ENCODE results near the gene CCDC57. TPM values are rescaled to one million over a fixed set of nuclear protein-coding genes. Genes with fewer than 3 reads are reported as not detected.
"Not testable (repeated sequence)": the region's sequence is repeated elsewhere in the genome, so short reads cannot be mapped to it uniquely, and the experiment has no call there.

The CCDC57 gene
- total and polyA plus RNA-seq, 8 donors = 19.6 to 176 (median 25.4) TPM

- no peak for FAIRE-seq
These were observed 1.5 kb upstream of the CCDC57 start for GRCh38 chr17:82214012-82214628.

DNA sequence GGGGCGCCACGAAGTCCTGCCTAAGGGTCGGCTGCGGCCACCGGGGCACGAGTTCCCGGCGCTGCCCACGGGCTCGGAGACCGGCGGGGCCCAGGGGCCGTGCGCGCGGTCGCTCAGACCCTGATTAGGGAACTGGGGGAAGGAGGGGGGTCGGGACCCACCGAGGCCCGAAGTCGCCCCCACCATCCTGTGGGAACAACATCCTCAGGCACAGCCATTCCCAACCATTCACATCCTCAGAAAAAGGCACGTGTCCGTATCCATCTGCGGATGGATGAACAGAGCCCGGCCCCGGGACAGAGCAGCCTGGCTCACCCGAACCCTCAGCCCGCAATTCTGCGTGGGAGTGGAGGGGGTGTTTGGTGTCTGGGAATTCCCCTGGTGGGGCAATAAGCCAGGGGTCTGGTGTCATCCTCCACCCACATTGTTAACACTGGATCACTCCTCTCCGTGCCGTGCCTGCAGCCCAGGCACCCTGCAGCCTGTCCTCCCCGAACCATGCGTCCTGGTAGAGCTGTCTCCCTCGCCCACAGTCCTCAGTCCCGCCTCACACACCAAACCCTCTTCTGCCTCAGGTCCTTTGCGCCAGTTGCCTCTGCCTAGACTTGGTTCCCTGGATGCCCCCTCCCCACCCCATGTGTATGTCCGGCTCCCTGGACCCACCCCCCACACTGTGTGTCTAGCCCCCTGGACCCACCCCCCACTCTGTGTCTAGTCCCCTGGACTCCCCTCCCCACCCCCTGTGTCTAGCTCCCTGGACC, 789 bp upstream of the CCDC57 start:
- DNase-seq = peak in 3 of 6 donors; percentile 43 to 59 (median 52)
- ATAC-seq = peak in 3 of 4 donors; percentile 5 to 29 (median 12)
- intact Hi-C loops (cut with DNase I) = no loop called here
- TF ChIP-seq, protein P1, sequence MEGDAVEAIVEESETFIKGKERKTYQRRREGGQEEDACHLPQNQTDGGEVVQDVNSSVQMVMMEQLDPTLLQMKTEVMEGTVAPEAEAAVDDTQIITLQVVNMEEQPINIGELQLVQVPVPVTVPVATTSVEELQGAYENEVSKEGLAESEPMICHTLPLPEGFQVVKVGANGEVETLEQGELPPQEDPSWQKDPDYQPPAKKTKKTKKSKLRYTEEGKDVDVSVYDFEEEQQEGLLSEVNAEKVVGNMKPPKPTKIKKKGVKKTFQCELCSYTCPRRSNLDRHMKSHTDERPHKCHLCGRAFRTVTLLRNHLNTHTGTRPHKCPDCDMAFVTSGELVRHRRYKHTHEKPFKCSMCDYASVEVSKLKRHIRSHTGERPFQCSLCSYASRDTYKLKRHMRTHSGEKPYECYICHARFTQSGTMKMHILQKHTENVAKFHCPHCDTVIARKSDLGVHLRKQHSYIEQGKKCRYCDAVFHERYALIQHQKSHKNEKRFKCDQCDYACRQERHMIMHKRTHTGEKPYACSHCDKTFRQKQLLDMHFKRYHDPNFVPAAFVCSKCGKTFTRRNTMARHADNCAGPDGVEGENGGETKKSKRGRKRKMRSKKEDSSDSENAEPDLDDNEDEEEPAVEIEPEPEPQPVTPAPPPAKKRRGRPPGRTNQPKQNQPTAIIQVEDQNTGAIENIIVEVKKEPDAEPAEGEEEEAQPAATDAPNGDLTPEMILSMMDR (IDR thresholded peaks at IDR 0.05) = no peak
- Histone ChIP-seq H3K27ac (peak overlapping the region; percentile 47 to 77 (median 65)), H3K36me3 (no peaks in the 10 kb centered on the region), H3K4me1 (peaks cover 11 to 26% (median 13%) of the 10 kb centered on the region in 3 donors), H3K9me3 (no peaks in the 10 kb centered on the region), H3K27me3 (no peaks in the 10 kb centered on the region), H3K4me3 (peak overlapping the region; percentile 75 to 97 (median 76))
- no peak for FAIRE-seq
- 8 to 10% methylated on average over 29 to 37 of the region's 37 CpGs for WGBS, 2 donors

More at GRCh38 chr17:82214012-82214628, 1.5 kb upstream of the CCDC57 start:
- TF ChIP-seq, protein P1 (IDR thresholded peaks at IDR 0.05) = no peak
- DNase-seq = peak in 2 of 6 donors; percentile 19 to 62
- no peaks in the 10 kb centered on the region for H3K36me3 ChIP-seq
- no peak overlapping the region for H3K4me3 ChIP-seq
- H3K27me3 ChIP-seq = no peaks in the 10 kb centered on the region
- no peak for ATAC-seq
- no peak overlapping the region for H3K27ac ChIP-seq
- H3K9me3 ChIP-seq = no peaks in the 10 kb centered on the region
- 87 to 90% methylated on average over 11 of the region's 11 CpGs for WGBS, 2 donors
- intact Hi-C loops (cut with DNase I) = no loop called here
- peaks cover 11 to 26% (median 13%) of the 10 kb centered on the region in 3 donors for H3K4me1 ChIP-seq

- FAIRE-seq; H3K4me3 ChIP-seq; H3K9me3 ChIP-seq; H3K36me3 ChIP-seq; intact Hi-C loops (cut with DNase I); H3K27ac ChIP-seq; DNase-seq; ATAC-seq; H3K27me3 ChIP-seq: not testable (repeated sequence)
- 92 to 96% methylated on average over 10 to 11 of the region's 11 CpGs for WGBS, 2 donors
- peaks cover 0 to 15% (median 0%) of the 10 kb centered on the region in 3 donors for H3K4me1 ChIP-seq
These were observed 2.0 kb downstream of the CCDC57 start for GRCh38 chr17:82210655-82211054.

DNA sequence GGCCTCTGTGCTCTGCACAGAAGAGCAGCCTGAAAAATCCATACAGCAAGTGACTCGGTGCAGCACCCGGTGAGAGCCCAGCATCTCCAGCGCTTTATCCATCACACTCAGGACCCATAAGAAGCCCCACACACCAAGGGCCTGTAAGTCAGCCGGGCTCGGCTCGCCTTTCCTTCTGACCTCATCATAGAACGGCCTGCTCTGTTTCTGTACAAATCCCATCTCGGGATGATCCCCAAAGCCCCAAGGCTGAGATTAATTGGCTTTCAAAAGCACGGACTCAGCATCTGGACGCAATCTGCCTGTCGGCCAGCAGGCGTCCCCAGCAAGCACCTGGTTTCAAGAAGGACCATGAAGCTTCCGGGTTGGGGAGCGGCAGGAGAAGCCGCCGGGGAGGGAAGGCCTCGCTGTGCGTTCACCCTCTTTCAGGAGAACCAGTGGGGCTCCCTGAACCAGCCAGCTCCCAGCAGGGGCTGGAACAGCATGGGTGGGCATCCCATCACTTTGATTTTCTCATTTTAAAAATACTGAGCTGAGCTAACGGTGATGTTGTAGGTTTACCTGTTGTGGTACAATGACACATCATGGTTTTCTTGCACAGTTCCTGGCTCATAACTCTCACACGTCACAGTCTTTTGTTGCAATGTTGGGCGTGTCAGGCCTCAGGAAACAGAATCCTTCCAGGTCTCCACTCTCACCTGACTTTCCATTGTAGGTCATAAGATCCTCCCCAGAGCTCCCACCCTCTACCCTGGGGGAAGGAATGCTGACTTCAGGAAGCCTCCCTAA, 6.7 kb downstream of the CCDC57 start:
- WGBS, 2 donors = 12 to 13% methylated on average over 20 to 21 of the region's 21 CpGs
- Histone ChIP-seq H3K27ac (peak overlapping the region; percentile 34 to 78 (median 72)), H3K36me3 (peaks cover 0 to 6% (median 0%) of the 10 kb centered on the region in 3 donors), H3K4me3 (no peak overlapping the region), H3K27me3 (no peaks in the 10 kb centered on the region), H3K9me3 (no peaks in the 10 kb centered on the region), H3K4me1 (peaks cover 0 to 10% (median 0%) of the 10 kb centered on the region in 3 donors)
- FAIRE-seq (no peak), DNase-seq (peak; percentile 68 to 91 (median 81)), ATAC-seq (peak; percentile 88 to 98 (median 95))
- intact Hi-C loops (cut with DNase I) = loop anchor here in 1 of 3 donors (10.0 kb wide), 1 partner anchor 119 kb away; no protein-coding TSS in a partner anchor
- TF ChIP-seq, protein P1 (IDR thresholded peaks at IDR 0.05) = peak; percentile 69 to 90 (median 86)
